Activated naive CD4-positive, alpha-beta T cell treated with anti-CD3 and anti-CD28 coated beads, Interleukin-2, amount 50 U/mL, for 72 hours (primary cell): ENCODE results near the gene LTBP3. TPM values are rescaled to one million over a fixed set of nuclear protein-coding genes. Genes with fewer than 3 reads are reported as not detected.

Experiments
- ATAC-seq, 2 donors: fragments of 150-1000 bp; cut with Tn5 transposase; 2 replicates each; pipeline ENCODE4 v1.10.0; 2021; ENCODE audit warnings: mild to moderate bottlenecking in 2 of 2, moderate library complexity in 2 of 2
- DNase-seq, 2 donors: peaks; one replicate each; pipeline ENCODE4 v3.0.0; 2021 to 2022; ENCODE audit warnings: low spot score in 2 of 2
- H3K27ac Mint-ChIP-seq, 2 donors: one replicate each; pipeline ENCODE4 v1.8.0; 2022; ENCODE audit warnings: mild to moderate bottlenecking in 2 of 2, mixed read lengths in 2 of 2
- H3K36me3 Mint-ChIP-seq, 2 donors: one replicate each; pipeline ENCODE4 v1.8.0; 2022; ENCODE audit warnings: mixed read lengths in 2 of 2
- H3K9me3 Mint-ChIP-seq, 2 donors: one replicate each; pipeline ENCODE4 v1.8.0; 2022; ENCODE audit warnings: mixed read lengths in 2 of 2
- total RNA-seq, 2 donors: library from RNA; stranded (reverse); gene quantifications; one replicate each; pipeline ENCODE4 v1.2.3, GENCODE V29; 2022

Gene LTBP3
- total RNA-seq, 2 donors from 2014 or later, result 66.6 to 90.4 TPM

- no peak for ATAC-seq
- Mint-ChIP-seq H3K27ac (peak overlapping the region in 1 of 2 donors; percentile 84), H3K36me3 (peaks cover 6 to 8% of the 10 kb centered on the region in 2 donors), H3K9me3 (no peaks in the 10 kb centered on the region)
- no peak for DNase-seq
Measured at GRCh38 chr11:65589444-65590239, 31.5 kb upstream of the LTBP3 start.

GRCh38 chr11:65588199-65589054, 30.3 kb upstream of the LTBP3 start:
- H3K9me3 Mint-ChIP-seq, result no peaks in the 10 kb centered on the region
- peak overlapping the region; percentile 84 to 86 for H3K27ac Mint-ChIP-seq
- peak; percentile 73 to 90 for DNase-seq
- peak; percentile 89 to 93 for ATAC-seq
- peaks cover 6 to 10% of the 10 kb centered on the region in 2 donors for H3K36me3 Mint-ChIP-seq

GRCh38 chr11:65586676-65587075, 28.5 kb upstream of the LTBP3 start:
- Mint-ChIP-seq H3K9me3 (no peaks in the 10 kb centered on the region), H3K27ac (peak overlapping the region; percentile 33 to 84), H3K36me3 (peaks cover 6 to 15% of the 10 kb centered on the region in 2 donors)
- ATAC-seq (no peak), DNase-seq (no peak)

GRCh38 chr11:65586247-65586630, 28.1 kb upstream of the LTBP3 start:
- Mint-ChIP-seq H3K27ac (peak overlapping the region; percentile 33 to 84), H3K9me3 (no peaks in the 10 kb centered on the region), H3K36me3 (peaks cover 6 to 15% of the 10 kb centered on the region in 2 donors)
- no peak for ATAC-seq
- DNase-seq, result no peak

- ATAC-seq, result no peak
- Mint-ChIP-seq H3K9me3 (no peaks in the 10 kb centered on the region), H3K36me3 (peaks cover 6 to 15% of the 10 kb centered on the region in 2 donors), H3K27ac (peak overlapping the region in 1 of 2 donors; percentile 84)
- DNase-seq, result no peak
Measured at GRCh38 chr11:65585396-65586246, 27.5 kb upstream of the LTBP3 start.

- Mint-ChIP-seq H3K9me3 (no peaks in the 10 kb centered on the region), H3K27ac (no peak overlapping the region), H3K36me3 (peaks cover 6 to 20% of the 10 kb centered on the region in 2 donors)
- no peak for ATAC-seq
- no peak for DNase-seq
Measured at GRCh38 chr11:65584723-65585171, 26.6 kb upstream of the LTBP3 start.

- DNase-seq, result no peak
- H3K9me3 Mint-ChIP-seq, result no peaks in the 10 kb centered on the region
- H3K27ac Mint-ChIP-seq, result peak overlapping the region in 1 of 2 donors; percentile 78
- no peak for ATAC-seq
- peaks cover 6 to 20% of the 10 kb centered on the region in 2 donors for H3K36me3 Mint-ChIP-seq
Measured at GRCh38 chr11:65584106-65584505, 25.9 kb upstream of the LTBP3 start.

- peak overlapping the region; percentile 76 to 78 for H3K27ac Mint-ChIP-seq
- DNase-seq, result no peak
- H3K9me3 Mint-ChIP-seq, result no peaks in the 10 kb centered on the region
- ATAC-seq, result no peak
- H3K36me3 Mint-ChIP-seq, result peaks cover 8 to 23% of the 10 kb centered on the region in 2 donors
Measured at GRCh38 chr11:65583589-65583988, 25.4 kb upstream of the LTBP3 start.

- DNase-seq (no peak), ATAC-seq (no peak)
- Mint-ChIP-seq H3K9me3 (no peaks in the 10 kb centered on the region), H3K27ac (peak overlapping the region; percentile 66 to 78), H3K36me3 (peaks cover 14 to 32% of the 10 kb centered on the region in 2 donors)
Measured at GRCh38 chr11:65581928-65582327, 23.8 kb upstream of the LTBP3 start.

- Mint-ChIP-seq H3K36me3 (peaks cover 8 to 29% of the 10 kb centered on the region in 2 donors), H3K9me3 (no peaks in the 10 kb centered on the region)
- ATAC-seq, result no peak
Measured at GRCh38 chr11:65580756-65581155, 22.6 kb upstream of the LTBP3 start.

GRCh38 chr11:65580031-65580692, 22.0 kb upstream of the LTBP3 start:
- H3K36me3 Mint-ChIP-seq, result peaks cover 8 to 29% of the 10 kb centered on the region in 2 donors
- ATAC-seq (no peak), DNase-seq (no peak)
- H3K9me3 Mint-ChIP-seq, result no peaks in the 10 kb centered on the region
- no peak overlapping the region for H3K27ac Mint-ChIP-seq

More at GRCh38 chr11:65580756-65581155, 22.6 kb upstream of the LTBP3 start:
- no peak for DNase-seq
- H3K27ac Mint-ChIP-seq, result no peak overlapping the region

GRCh38 chr11:65579291-65579690, 21.1 kb upstream of the LTBP3 start:
- ATAC-seq (no peak), DNase-seq (no peak)
- Mint-ChIP-seq H3K27ac (no peak overlapping the region), H3K9me3 (no peaks in the 10 kb centered on the region), H3K36me3 (peaks cover 8 to 29% of the 10 kb centered on the region in 2 donors)

- ATAC-seq (no peak), DNase-seq (no peak)
- Mint-ChIP-seq H3K36me3 (peaks cover 13 to 29% of the 10 kb centered on the region in 2 donors), H3K9me3 (no peaks in the 10 kb centered on the region), H3K27ac (peak overlapping the region in 1 of 2 donors; percentile 92)
Measured at GRCh38 chr11:65578667-65579066, 20.5 kb upstream of the LTBP3 start.

- no peaks in the 10 kb centered on the region for H3K9me3 Mint-ChIP-seq
- peak overlapping the region; percentile 75 to 92 for H3K27ac Mint-ChIP-seq
- DNase-seq (no peak), ATAC-seq (no peak)
- H3K36me3 Mint-ChIP-seq, result peaks cover 14 to 24% of the 10 kb centered on the region in 2 donors
Measured at GRCh38 chr11:65578134-65578533, 20.0 kb upstream of the LTBP3 start.

- ATAC-seq (no peak), DNase-seq (no peak)
- Mint-ChIP-seq H3K36me3 (peaks cover 14 to 22% of the 10 kb centered on the region in 2 donors), H3K9me3 (no peaks in the 10 kb centered on the region), H3K27ac (peak overlapping the region in 1 of 2 donors; percentile 92)
Measured at GRCh38 chr11:65577756-65578109, 19.6 kb upstream of the LTBP3 start.
